ENCODE measurements around the gene PKN1. TPM values are rescaled to one million over a fixed set of nuclear protein-coding genes. Genes with fewer than 3 reads are reported as not detected.

PKN1 gene
- polyA plus RNA-seq, 3 donors = 49.5 to 119 (median 49.6) TPM

DNA sequence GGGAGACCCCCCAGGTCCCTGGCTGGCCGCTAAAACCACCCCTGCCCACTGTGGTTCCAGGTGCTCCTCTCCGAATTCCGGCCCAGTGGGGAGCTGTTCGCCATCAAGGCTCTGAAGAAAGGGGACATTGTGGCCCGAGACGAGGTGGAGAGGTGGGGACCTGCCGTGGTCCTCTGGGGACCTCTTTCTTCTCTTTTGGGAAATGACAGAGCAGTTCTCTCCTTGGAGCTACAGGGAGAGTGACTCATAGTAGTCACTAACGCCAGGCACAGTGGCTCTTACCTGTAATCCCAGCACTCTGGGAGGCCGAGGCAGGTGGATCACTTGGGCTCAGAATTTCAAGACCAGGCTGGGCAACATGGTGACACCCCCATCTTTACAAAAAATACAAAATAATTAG lies 34.7 kb downstream of the PKN1 start:
- Histone ChIP-seq H3K79me2 (ENCODE audit: insufficient read depth, low read length) (no peaks in the 10 kb centered on the region), H3K27me3 (ENCODE audit: control insufficient read depth in 2 of 2, insufficient read depth in 2 of 2, low read length in 2 of 2) (peaks cover 5 to 7% of the 10 kb centered on the region in 2 donors), H3K4me1 (ENCODE audit: control insufficient read depth in 1 of 2, insufficient read depth in 2 of 2, low read length in 2 of 2) (peaks cover 11 to 13% of the 10 kb centered on the region in 2 donors), H3K36me3 (replicated peaks in 1 of 2; ENCODE audit: control insufficient read depth in 1 of 2, insufficient read depth in 2 of 2, low read length in 2 of 2) (peaks cover 70 to 84% of the 10 kb centered on the region in 2 donors), H3K27ac (ENCODE audit: low read depth in 1 of 2, low read length in 2 of 2) (no peak overlapping the region), H3K4me3 (replicated peaks in 1 of 3; ENCODE audit: low read depth in 2 of 3, low read length in 3 of 3) (no peak overlapping the region), H3K4me2 (replicated peaks; ENCODE audit: extremely low read depth, low read length, poor library complexity, severe bottlenecking) (no peak overlapping the region), H2AFZ (ENCODE audit: insufficient read depth, low read depth, low read length, poor library complexity, severe bottlenecking) (no peak overlapping the region), H4K20me1 (ENCODE audit: insufficient read depth, low read length) (peaks cover 78% of the 10 kb centered on the region), H3K9me3 (replicated peaks in 1 of 2; ENCODE audit: control insufficient read depth in 1 of 2, insufficient read depth in 1 of 2, low read length in 2 of 2) (peaks cover 0 to 4% of the 10 kb centered on the region in 2 donors), H3K9ac (ENCODE audit: insufficient read depth, low read length, poor library complexity, severe bottlenecking) (no peak overlapping the region)
- Mint-ChIP-seq H3K4me1 (peaks cover 5% of the 10 kb centered on the region), H3K9me3 (peaks cover 0 to 3% (median 0%) of the 10 kb centered on the region in 7 donors), H3K36me3 (peaks cover 64 to 91% of the 10 kb centered on the region in 2 donors), H3K27ac (no peak overlapping the region), H3K27me3 (ENCODE audit: low read depth in 3 of 3) (peaks cover 4 to 12% (median 8%) of the 10 kb centered on the region in 3 donors), H3K4me3 (no peak overlapping the region)
- intact Hi-C loops (cut with micrococcal nuclease) = loop anchor here in 1 of 2 donors (1.0 kb wide), 1 partner anchor 9 kb away; no protein-coding TSS in a partner anchor
- TF ChIP-seq, protein P1, sequence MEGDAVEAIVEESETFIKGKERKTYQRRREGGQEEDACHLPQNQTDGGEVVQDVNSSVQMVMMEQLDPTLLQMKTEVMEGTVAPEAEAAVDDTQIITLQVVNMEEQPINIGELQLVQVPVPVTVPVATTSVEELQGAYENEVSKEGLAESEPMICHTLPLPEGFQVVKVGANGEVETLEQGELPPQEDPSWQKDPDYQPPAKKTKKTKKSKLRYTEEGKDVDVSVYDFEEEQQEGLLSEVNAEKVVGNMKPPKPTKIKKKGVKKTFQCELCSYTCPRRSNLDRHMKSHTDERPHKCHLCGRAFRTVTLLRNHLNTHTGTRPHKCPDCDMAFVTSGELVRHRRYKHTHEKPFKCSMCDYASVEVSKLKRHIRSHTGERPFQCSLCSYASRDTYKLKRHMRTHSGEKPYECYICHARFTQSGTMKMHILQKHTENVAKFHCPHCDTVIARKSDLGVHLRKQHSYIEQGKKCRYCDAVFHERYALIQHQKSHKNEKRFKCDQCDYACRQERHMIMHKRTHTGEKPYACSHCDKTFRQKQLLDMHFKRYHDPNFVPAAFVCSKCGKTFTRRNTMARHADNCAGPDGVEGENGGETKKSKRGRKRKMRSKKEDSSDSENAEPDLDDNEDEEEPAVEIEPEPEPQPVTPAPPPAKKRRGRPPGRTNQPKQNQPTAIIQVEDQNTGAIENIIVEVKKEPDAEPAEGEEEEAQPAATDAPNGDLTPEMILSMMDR (IDR thresholded peaks at IDR 0.05) = no peak
- DNase-seq = no peak
- WGBS (ENCODE audit: insufficient coverage) = 61% methylated on average over 7 of the region's 9 CpGs

DNA sequence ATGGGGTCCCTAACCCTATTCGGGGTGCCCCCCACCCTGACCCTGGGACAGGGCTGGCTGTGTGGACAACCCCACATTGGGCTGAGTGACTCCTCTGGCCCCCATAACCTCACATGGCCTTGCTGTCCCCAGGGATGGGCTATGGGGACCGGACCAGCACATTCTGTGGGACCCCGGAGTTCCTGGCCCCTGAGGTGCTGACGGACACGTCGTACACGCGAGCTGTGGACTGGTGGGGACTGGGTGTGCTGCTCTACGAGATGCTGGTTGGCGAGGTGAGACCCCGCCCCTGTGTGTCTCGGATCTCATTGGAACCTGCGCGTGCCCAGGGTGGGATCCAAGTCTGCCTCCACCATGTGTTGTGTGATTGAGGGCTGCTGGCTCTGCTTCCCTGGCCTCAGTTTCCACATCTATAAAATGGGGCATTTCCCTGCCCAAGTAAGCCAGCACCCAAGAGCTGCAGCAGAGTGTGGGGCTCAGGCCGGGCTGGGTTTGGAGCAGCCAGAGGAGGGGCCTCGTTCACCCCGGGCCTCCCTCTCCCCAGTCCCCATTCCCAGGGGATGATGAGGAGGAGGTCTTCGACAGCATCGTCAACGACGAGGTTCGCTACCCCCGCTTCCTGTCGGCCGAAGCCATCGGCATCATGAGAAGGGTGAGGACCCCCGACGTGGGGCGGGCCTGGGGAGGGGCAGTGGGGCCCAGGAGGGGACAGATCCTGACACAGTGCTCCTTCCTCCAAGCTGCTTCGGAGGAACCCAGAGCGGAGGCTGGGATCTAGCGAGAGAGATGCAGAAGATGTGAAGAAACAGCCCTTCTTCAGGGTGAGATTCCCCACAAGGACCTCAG lies 37.1 kb downstream of the PKN1 start:
- Histone ChIP-seq H3K4me2 (replicated peaks; ENCODE audit: extremely low read depth, low read length, poor library complexity, severe bottlenecking) (no peak overlapping the region), H4K20me1 (ENCODE audit: insufficient read depth, low read length) (peaks cover 56% of the 10 kb centered on the region), H3K9ac (ENCODE audit: insufficient read depth, low read length, poor library complexity, severe bottlenecking) (no peak overlapping the region), H3K4me1 (ENCODE audit: control insufficient read depth in 1 of 2, insufficient read depth in 2 of 2, low read length in 2 of 2) (peaks cover 19 to 37% of the 10 kb centered on the region in 2 donors), H3K36me3 (replicated peaks in 1 of 2; ENCODE audit: control insufficient read depth in 1 of 2, insufficient read depth in 2 of 2, low read length in 2 of 2) (peaks cover 50 to 62% of the 10 kb centered on the region in 2 donors), H3K79me2 (ENCODE audit: insufficient read depth, low read length) (no peaks in the 10 kb centered on the region), H2AFZ (ENCODE audit: insufficient read depth, low read depth, low read length, poor library complexity, severe bottlenecking) (no peak overlapping the region), H3K27me3 (ENCODE audit: control insufficient read depth in 2 of 2, insufficient read depth in 2 of 2, low read length in 2 of 2) (peaks cover 18 to 24% of the 10 kb centered on the region in 2 donors), H3K27ac (ENCODE audit: low read depth in 1 of 2, low read length in 2 of 2) (no peak overlapping the region), H3K4me3 (replicated peaks in 1 of 3; ENCODE audit: low read depth in 2 of 3, low read length in 3 of 3) (no peak overlapping the region), H3K9me3 (replicated peaks in 1 of 2; ENCODE audit: control insufficient read depth in 1 of 2, insufficient read depth in 1 of 2, low read length in 2 of 2) (peaks cover 0 to 5% of the 10 kb centered on the region in 2 donors)
- Mint-ChIP-seq H3K9me3 (peaks cover 0 to 12% (median 4%) of the 10 kb centered on the region in 7 donors), H3K4me1 (peaks cover 20% of the 10 kb centered on the region), H3K27ac (no peak overlapping the region), H3K27me3 (ENCODE audit: low read depth in 3 of 3) (peaks cover 19 to 36% (median 24%) of the 10 kb centered on the region in 3 donors), H3K4me3 (no peak overlapping the region), H3K36me3 (peaks cover 50 to 71% of the 10 kb centered on the region in 2 donors)
- 92% methylated on average over 18 of the region's 32 CpGs for WGBS (ENCODE audit: insufficient coverage)
- intact Hi-C loops (cut with micrococcal nuclease) = loop anchor here in 1 of 2 donors (10.0 kb wide), 1 partner anchor 275 kb away; no protein-coding TSS in a partner anchor
- TF ChIP-seq, protein P1 (IDR thresholded peaks at IDR 0.05) = no peak
- DNase-seq = no peak

Data from CD14-positive monocyte (primary cell).